ENCODE results near the gene NUMB. TPM values are rescaled to one million over a fixed set of nuclear protein-coding genes. Genes with fewer than 3 reads are reported as not detected.

Gene NUMB
- total RNA-seq, 2 experiments from 2014 or later = 18.6 to 87.8 TPM

- H3K4me3 ChIP-seq (ENCODE audit: low read depth, low read length, poor library complexity, severe bottlenecking) = no peak overlapping the region
Measured at GRCh38 chr14:73289729-73290128, 168.6 kb downstream of the NUMB start.

DNA sequence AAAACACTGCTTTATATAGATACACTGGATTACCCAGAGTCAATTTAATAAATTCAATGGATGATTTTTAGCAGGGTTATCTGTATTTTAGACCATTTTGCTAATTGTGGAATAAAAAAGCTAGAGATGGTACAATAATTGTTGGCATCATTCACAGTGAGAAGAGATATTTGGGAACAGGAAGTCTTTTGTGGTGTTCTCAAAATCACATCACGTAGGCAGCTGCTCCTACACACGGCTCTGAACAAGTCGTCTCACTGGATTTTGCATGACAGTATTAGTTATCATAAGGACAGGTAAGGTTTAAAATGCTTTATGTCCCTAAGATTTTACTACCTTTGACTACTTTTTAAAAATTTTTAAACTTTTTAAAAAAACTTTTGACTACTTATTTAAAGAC is 169.0 kb downstream of the NUMB start:
- Histone ChIP-seq H3K4me1 (ENCODE audit: insufficient read depth, low read length, poor library complexity, severe bottlenecking) (no peaks in the 10 kb centered on the region), H3K79me2 (ENCODE audit: insufficient read depth, low read depth, low read length) (no peaks in the 10 kb centered on the region), H3K9me2 (ENCODE audit: insufficient read depth, low read length) (no peaks in the 10 kb centered on the region), H3K4me2 (ENCODE audit: low read length) (no peak overlapping the region), H4K20me1 (ENCODE audit: insufficient read depth, low read length) (no peaks in the 10 kb centered on the region), H2AFZ (ENCODE audit: low read length) (no peak overlapping the region), H3K27ac (ENCODE audit: low read depth, low read length, poor library complexity, severe bottlenecking) (no peak overlapping the region), H3K4me3 (ENCODE audit: low read depth, low read length, poor library complexity, severe bottlenecking) (no peak overlapping the region), H3K9me3 (ENCODE audit: low read length) (no peaks in the 10 kb centered on the region), H3K36me3 (ENCODE audit: insufficient read depth, low read length) (peaks cover 22% of the 10 kb centered on the region; the same call in 1 of the 2 replicates)
- TF ChIP-seq EZH2phosphoT487 (IDR thresholded peaks at IDR 0.05; ENCODE audit: borderline replicate concordance, low read depth, low read length) = no peak
- ChIA-PET CTCF (ENCODE audit: unreplicated experiment) (interaction anchor here (0.5 kb wide), 1 partner anchor 183 kb away, joined by 3 read pairs; no protein-coding TSS in a partner anchor), POLR2A (interaction anchor here (0.5 to 0.6 kb wide), 2 partner anchors 165 to 716 kb away, joined by 4 read pairs; no protein-coding TSS in a partner anchor)
- DNase-seq (ENCODE audit: low spot score) = no peak
- BruUV-seq (replicated peaks) = no TSS peak
- intact Hi-C loops (cut with micrococcal nuclease; ENCODE audit: unreplicated experiment) = no loop called here

More at GRCh38 chr14:73289729-73290128, 168.6 kb downstream of the NUMB start:
- no peak overlapping the region for H2AFZ ChIP-seq (ENCODE audit: low read length)
- peaks cover 22% of the 10 kb centered on the region; the same call in 1 of the 2 replicates for H3K36me3 ChIP-seq (ENCODE audit: insufficient read depth, low read length)
- no peak overlapping the region for H3K4me2 ChIP-seq (ENCODE audit: low read length)
- intact Hi-C loops (cut with micrococcal nuclease; ENCODE audit: unreplicated experiment) = no loop called here
- no peaks in the 10 kb centered on the region for H3K9me3 ChIP-seq (ENCODE audit: low read length)
- ChIA-PET POLR2A (interaction anchor here (0.6 kb wide), 1 partner anchor 715 kb away, joined by 4 read pairs; no protein-coding TSS in a partner anchor), CTCF (ENCODE audit: unreplicated experiment) (no interaction called here)
- TF ChIP-seq EZH2phosphoT487 (IDR thresholded peaks at IDR 0.05; ENCODE audit: borderline replicate concordance, low read depth, low read length) (no peak), CTCF (conservative IDR thresholded peaks at IDR 0.05; ENCODE audit: low read length) (no peak)
- no peaks in the 10 kb centered on the region for H3K79me2 ChIP-seq (ENCODE audit: insufficient read depth, low read depth, low read length)
- no TSS peak for BruUV-seq (replicated peaks)
- no peaks in the 10 kb centered on the region for H3K4me1 ChIP-seq (ENCODE audit: insufficient read depth, low read length, poor library complexity, severe bottlenecking)
- no peaks in the 10 kb centered on the region for H3K9me2 ChIP-seq (ENCODE audit: insufficient read depth, low read length)
- H3K27ac ChIP-seq (ENCODE audit: low read depth, low read length, poor library complexity, severe bottlenecking) = no peak overlapping the region
- no peaks in the 10 kb centered on the region for H4K20me1 ChIP-seq (ENCODE audit: insufficient read depth, low read length)
- no peak for DNase-seq (ENCODE audit: low spot score)

GRCh38 chr14:73287071-73287470 is 171.3 kb downstream of the NUMB start:
- H3K4me2 ChIP-seq (ENCODE audit: low read length) = no peak overlapping the region
- no peaks in the 10 kb centered on the region for H3K9me3 ChIP-seq (ENCODE audit: low read length)
- BruUV-seq (replicated peaks) = no TSS peak
- H3K27ac ChIP-seq (ENCODE audit: low read depth, low read length, poor library complexity, severe bottlenecking) = no peak overlapping the region
- no peaks in the 10 kb centered on the region for H3K79me2 ChIP-seq (ENCODE audit: insufficient read depth, low read depth, low read length)
- H4K20me1 ChIP-seq (ENCODE audit: insufficient read depth, low read length) = no peaks in the 10 kb centered on the region
- no peak overlapping the region for H3K4me3 ChIP-seq (ENCODE audit: low read depth, low read length, poor library complexity, severe bottlenecking)
- POLR2A ChIA-PET = interaction anchor here (0.5 to 0.6 kb wide), 2 partner anchors 162 to 747 kb away, joined by 3 read pairs; no protein-coding TSS in a partner anchor
- H2AFZ ChIP-seq (ENCODE audit: low read length) = no peak overlapping the region
- no peak for DNase-seq (ENCODE audit: low spot score)
- no peaks in the 10 kb centered on the region for H3K4me1 ChIP-seq (ENCODE audit: insufficient read depth, low read length, poor library complexity, severe bottlenecking)
- no peaks in the 10 kb centered on the region for H3K9me2 ChIP-seq (ENCODE audit: insufficient read depth, low read length)
- H3K36me3 ChIP-seq (ENCODE audit: insufficient read depth, low read length) = peaks cover 37% of the 10 kb centered on the region; the same call in 1 of the 2 replicates
- CTCF ChIA-PET (ENCODE audit: unreplicated experiment) = no interaction called here
- TF ChIP-seq EZH2phosphoT487 (IDR thresholded peaks at IDR 0.05; ENCODE audit: borderline replicate concordance, low read depth, low read length) = no peak
- no peak for TF ChIP-seq CTCF (conservative IDR thresholded peaks at IDR 0.05; ENCODE audit: low read length)
- intact Hi-C loops (cut with micrococcal nuclease; ENCODE audit: unreplicated experiment) = no loop called here
